GM12864 (cell line): ENCODE results near the gene ATRN.

Source experiments
- DNase-seq: peaks from one replicate; pipeline ENCODE4 v3.0.0-alpha.2; 2011; ENCODE audit warnings: low read depth
- H3K4me3 ChIP-seq: 2 replicates; pipeline ENCODE4 v1.5.1; 2011; ENCODE audit warnings: mild to moderate bottlenecking, low read depth, low read length, control low read depth
- TF ChIP-seq, protein P1 (sequence below): IDR thresholded peaks from 2 replicates; pipeline ENCODE4 v1.5.1; 2011; ENCODE audit warnings: low read depth, mild to moderate bottlenecking, moderate library complexity, low read length, control low read depth, inconsistent platforms; ENCODE audit errors: missing control alignments

ATRN gene

DNA sequence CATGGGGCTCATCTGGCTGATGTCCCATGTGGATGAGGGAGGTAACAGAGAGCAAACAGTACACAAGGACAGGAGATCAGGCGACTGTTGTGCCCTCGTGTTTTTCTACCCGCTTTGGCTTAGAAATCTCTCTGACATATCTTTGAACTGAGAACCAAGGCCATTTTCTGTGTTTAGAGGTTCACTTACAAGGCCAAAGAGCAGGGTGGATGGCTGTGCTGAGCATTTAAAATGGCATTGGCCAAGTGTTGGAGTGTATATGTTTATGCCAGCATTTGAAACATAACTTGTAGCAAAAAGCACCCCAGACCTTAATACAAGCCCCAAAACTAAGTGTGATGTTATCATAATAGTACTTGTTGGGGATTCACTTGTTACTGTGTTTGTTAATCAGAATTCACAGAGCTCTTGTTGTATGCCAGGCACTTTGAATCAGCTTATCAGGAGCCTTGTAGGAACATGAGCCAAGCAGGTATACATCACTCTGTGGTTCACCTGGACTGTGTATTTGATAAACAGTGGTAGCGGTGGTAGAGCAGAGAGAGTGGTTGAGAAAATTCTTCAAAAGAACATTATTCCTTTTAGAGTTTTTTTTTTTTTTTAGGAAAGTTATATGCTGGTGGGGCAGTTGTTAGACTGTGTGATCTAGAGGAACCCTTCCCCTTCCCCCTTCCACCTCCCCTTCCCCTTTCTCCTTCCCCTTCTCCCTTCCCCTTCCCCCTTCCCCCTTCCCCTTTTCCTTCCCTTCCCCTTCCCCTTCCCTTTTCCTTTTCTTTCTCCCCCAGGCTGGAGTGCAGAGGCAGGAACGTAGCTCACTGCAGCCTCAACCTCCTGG is 71.3 kb downstream of the ATRN start:
- H3K4me3 ChIP-seq: no peak overlapping the region
- TF ChIP-seq, protein P1, sequence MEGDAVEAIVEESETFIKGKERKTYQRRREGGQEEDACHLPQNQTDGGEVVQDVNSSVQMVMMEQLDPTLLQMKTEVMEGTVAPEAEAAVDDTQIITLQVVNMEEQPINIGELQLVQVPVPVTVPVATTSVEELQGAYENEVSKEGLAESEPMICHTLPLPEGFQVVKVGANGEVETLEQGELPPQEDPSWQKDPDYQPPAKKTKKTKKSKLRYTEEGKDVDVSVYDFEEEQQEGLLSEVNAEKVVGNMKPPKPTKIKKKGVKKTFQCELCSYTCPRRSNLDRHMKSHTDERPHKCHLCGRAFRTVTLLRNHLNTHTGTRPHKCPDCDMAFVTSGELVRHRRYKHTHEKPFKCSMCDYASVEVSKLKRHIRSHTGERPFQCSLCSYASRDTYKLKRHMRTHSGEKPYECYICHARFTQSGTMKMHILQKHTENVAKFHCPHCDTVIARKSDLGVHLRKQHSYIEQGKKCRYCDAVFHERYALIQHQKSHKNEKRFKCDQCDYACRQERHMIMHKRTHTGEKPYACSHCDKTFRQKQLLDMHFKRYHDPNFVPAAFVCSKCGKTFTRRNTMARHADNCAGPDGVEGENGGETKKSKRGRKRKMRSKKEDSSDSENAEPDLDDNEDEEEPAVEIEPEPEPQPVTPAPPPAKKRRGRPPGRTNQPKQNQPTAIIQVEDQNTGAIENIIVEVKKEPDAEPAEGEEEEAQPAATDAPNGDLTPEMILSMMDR: no peak
- DNase-seq: no peak

DNA sequence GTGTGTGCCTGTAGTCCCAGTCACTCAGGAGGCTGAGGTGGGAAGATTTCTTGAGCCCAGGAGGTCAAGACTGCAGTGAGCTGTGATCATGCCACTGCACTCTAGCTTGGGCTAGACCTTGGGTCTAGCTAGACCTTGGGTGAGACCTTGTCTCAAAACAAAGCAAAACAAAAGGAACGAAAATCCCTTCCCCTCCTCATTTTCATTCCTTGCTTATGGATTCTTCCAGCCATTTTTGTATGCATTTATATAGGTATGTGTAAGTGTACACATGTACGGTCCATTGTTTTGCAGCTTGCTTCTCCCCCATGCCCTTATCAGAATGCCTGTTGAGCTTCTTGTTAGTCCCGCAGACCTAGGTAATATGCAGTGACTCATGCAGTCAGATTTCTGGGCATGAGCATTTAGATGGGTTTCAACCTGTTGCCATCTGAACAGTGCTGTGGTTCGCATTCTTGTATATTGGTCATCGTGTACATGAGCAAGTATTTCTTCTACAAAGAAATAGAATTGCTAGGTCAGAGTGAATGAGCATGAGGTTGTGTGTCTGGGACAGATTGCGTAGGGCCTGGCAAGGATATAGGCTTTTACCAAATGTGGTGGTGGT is 73.2 kb downstream of the ATRN start:
- DNase-seq: no peak
- TF ChIP-seq, protein P1: no peak
- H3K4me3 ChIP-seq: no peak overlapping the region

DNA sequence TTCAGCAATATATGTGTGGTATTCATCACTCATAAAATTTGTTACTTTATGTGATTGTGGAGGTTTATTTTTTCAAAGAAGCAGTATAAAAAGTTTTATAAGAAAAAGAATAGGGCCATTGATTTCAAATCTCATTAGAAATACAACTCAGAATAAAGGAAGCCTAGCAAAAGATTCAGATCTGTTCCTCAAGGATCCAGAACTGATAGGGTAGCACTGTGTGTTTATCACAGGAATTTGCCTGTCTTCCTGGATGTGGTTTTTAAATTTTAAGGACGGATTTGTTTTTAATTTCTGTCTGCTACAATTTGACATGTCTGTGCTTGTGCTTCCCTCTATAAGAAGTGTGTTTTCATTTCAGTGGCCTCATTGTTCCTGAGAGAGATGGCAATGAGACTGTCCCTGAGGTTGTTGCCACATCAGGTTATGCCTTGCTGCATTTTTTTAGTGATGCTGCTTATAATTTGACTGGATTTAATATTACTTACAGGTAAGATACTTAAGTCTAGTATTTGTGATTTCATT is 74.6 kb downstream of the ATRN start:
- no peak for DNase-seq
- TF ChIP-seq, protein P1: no peak
- no peak overlapping the region for H3K4me3 ChIP-seq

DNA sequence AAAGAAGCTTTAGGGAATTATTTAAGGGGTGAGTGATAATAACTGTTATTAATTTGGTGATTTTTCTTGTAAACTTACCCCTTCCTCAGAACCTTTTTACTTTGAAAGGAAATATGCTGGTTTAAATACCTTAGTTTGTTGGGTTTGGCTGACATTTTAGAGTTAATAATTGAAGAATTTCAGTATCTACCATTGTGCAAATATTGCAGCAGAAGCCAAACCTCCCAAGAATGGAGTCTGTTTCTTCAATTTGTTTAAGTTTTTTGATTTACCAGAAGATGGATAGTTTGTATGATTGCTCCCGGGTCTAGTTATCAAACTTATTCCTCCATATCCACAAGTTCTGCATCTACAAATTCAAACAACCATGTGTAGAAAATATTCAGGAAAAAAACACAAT is 77.1 kb downstream of the ATRN start:
- H3K4me3 ChIP-seq: no peak overlapping the region
- no peak for DNase-seq
- TF ChIP-seq, protein P1: no peak

DNA sequence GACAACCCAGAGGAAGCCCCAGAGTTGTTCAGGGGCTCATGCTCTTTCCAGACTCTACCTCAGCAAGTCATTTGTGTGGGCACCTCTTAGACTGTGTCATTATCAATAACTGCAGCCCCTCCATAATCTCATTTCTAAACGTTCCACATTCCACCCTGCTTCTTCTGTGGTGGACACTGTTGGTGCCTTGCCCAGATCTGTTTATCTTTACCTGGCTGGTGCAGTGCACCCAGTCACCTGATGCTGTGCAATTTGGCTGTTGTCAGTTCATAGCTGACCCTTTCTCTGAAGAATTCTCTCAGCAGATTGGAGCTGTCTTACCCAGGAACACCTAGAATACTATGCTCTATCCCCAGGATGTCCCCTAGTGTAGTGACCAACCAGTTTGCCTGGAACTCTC is 80.0 kb downstream of the ATRN start:
- TF ChIP-seq, protein P1: no peak
- no peak overlapping the region for H3K4me3 ChIP-seq
- DNase-seq: no peak

DNA sequence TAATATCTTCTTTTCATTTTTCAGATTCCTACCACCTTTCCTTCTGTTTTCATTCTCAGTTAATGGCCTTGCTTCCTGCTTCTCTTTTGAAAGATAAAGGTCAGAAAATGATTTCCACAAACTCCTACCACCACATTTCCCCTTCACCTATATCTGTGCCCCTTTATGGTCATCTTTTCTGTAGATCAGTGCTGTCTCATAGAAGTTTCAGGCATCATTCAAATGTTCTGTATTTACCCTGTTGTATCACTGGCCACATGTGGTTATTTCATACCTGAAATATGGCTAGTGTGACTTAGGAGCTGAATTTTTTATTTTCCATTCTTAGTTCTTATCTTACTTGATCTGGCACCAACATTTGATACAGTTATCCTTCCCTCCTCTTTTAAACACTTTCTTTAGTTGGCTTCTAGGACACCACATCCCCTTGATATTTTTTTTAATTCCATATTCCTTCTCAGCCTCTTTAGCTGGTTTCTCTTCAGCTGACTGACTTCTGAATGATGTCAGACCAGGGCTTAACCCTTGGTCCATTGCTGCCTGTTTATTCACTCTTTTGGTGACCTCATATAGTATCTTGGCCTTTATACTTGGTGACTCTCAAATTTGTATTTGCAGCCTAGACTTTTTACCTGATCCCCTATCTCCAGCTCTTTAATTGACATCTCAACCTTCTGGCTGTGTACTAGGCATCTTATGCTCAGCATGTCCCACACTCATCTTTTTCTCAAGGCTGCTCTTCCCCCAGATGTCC is 81.0 kb downstream of the ATRN start:
- TF ChIP-seq, protein P1: no peak
- DNase-seq: no peak
- no peak overlapping the region for H3K4me3 ChIP-seq
